Metanephros (tissue), 1 donor: ENCODE results near the gene REEP5. TPM values are rescaled to one million over a fixed set of nuclear protein-coding genes. Genes with fewer than 3 reads are reported as not detected.

ENCODE experiments used
- total RNA-seq: library from RNA; depleted of rRNA; stranded (reverse); fragments of >200 nt; gene quantifications from one replicate; pipeline ENCODE4 v1.2.3, GENCODE V29; 2014

REEP5 gene
- total RNA-seq: 46.1 TPM

GRCh38 chr5:112921833-112922817, at the start of gene REEP5:
Gene REEP5, minus strand, starts transcription at chr5:112922227. Its CDS starts 37 bp downstream, at chr5:112922190.

GRCh38 chr5:112860929-112861637, 60.9 kb downstream of the REEP5 start, which contains the start of gene SRP19:
Gene SRP19, plus strand, starts transcription at chr5:112861287. Its CDS starts 90 bp downstream, at chr5:112861377.

Other genes with a start within 250 kb of the REEP5 start
- 65.5 TPM for gene APC, start 184.3 kb downstream of the REEP5 start, total RNA-seq
- gene SRP19, start 60.9 kb downstream of the REEP5 start, total RNA-seq: 18.6 TPM
- gene DCP2, start 54.6 kb upstream of the REEP5 start, total RNA-seq: 95.8 TPM